ENCODE results near the gene LAMTOR2. TPM values are rescaled to one million over a fixed set of nuclear protein-coding genes. Genes with fewer than 3 reads are reported as not detected.

Gene LAMTOR2
- total and polyA plus RNA-seq, 9 of the 15 experiments (the other 6 are each of a cell fraction or from before 2014, with no cell fraction given): 39.0 to 161 (median 74.6) TPM

- TF ChIP-seq CREB3L1 (IDR thresholded peaks at IDR 0.05; ENCODE audit: borderline replicate concordance, low read depth) (peak; percentile 96), NR2C1 (IDR thresholded peaks at IDR 0.05) (peak; percentile 78), NR2C1 (tag; IDR thresholded peaks at IDR 0.05) (peak; percentile 90), HNRNPLL (IDR thresholded peaks at IDR 0.05; ENCODE audit: low read depth, low read length, poor library complexity, severe bottlenecking) (no peak), MCM2 (IDR thresholded peaks at IDR 0.05; ENCODE audit: low read depth) (no peak), PTBP1 (IDR thresholded peaks at IDR 0.05; ENCODE audit: low read depth, low read length) (no peak), ATF3 (IDR thresholded peaks at IDR 0.05) (no peak), ATF3 (CRISPR knock-in tag; conservative IDR thresholded peaks at IDR 0.05) (peak; percentile 8; the same call in 1 of the 2 replicates), NR3C1 (CRISPR knock-in tag; IDR thresholded peaks at IDR 0.05) (no peak), RBM14 (IDR thresholded peaks at IDR 0.05; ENCODE audit: borderline replicate concordance, insufficient read depth, low read depth, low read length) (no peak), TCF7 (IDR thresholded peaks at IDR 0.05; ENCODE audit: borderline replicate concordance) (no peak), ARNT (IDR thresholded peaks at IDR 0.05) (0 out of 4 replicates have a peak, but pooled peaks have one; percentile 62 to 69), ZNF280A (IDR thresholded peaks at IDR 0.05; ENCODE audit: low read depth, partially characterized antibody) (no peak), KLF16 (IDR thresholded peaks at IDR 0.05) (peak; percentile 70; the same call in 1 of the 2 replicates), ZNF324 (CRISPR knock-in tag; IDR thresholded peaks at IDR 0.05) (no peak), SIX5 (IDR thresholded peaks at IDR 0.05; ENCODE audit: borderline replicate concordance in 1 of 2, insufficient read depth in 1 of 2, low read depth in 1 of 2, low read length in 2 of 2) (peak; percentile 98), ZFPM2 (CRISPR knock-in tag; IDR thresholded peaks at IDR 0.05) (no peak), HDGF (IDR thresholded peaks at IDR 0.05) (no peak; the same call in 1 of the 2 replicates), RBBP5 (IDR thresholded peaks at IDR 0.05; ENCODE audit: borderline replicate concordance, insufficient read depth, low read length, poor library complexity, severe bottlenecking) (peak; percentile 89), THAP12 (CRISPR knock-in tag; IDR thresholded peaks at IDR 0.05) (peak; percentile 12; the same call in 1 of the 2 replicates), BDP1 (IDR thresholded peaks at IDR 0.05; ENCODE audit: insufficient read depth, insufficient read length) (no peak), ZNF134 (CRISPR knock-in tag; conservative IDR thresholded peaks at IDR 0.05) (no peak), SLC30A9 (CRISPR knock-in tag; IDR thresholded peaks at IDR 0.05) (no peak)
Measured at GRCh38 chr1:156054500-156055280, at the start of gene LAMTOR2 (continued).
